ENCODE measurements around the gene MAD2L2. TPM values are rescaled to one million over a fixed set of nuclear protein-coding genes. Genes with fewer than 3 reads are reported as not detected.

The MAD2L2 gene
- total RNA-seq, 4 donors from 2014 or later: 10.0 to 50.3 (median 11.5) TPM

GRCh38 chr1:11703357-11704193 is 22.6 kb upstream of the MAD2L2 start:
- Histone ChIP-seq H3K4me3 (no peak overlapping the region), H3K4me1 (no peaks in the 10 kb centered on the region), H3K27me3 (no peaks in the 10 kb centered on the region), H3K9me3 (no peaks in the 10 kb centered on the region), H3K36me3 (no peaks in the 10 kb centered on the region), H3K27ac (no peak overlapping the region)
- TF ChIP-seq POLR2A (IDR thresholded peaks at IDR 0.05) (no peak), CTCF (IDR thresholded peaks at IDR 0.05) (no peak)
- DNase-seq: no peak

GRCh38 chr1:11701981-11702803 is 21.2 kb upstream of the MAD2L2 start:
- H3K27me3 ChIP-seq: no peaks in the 10 kb centered on the region
- TF ChIP-seq CTCF (IDR thresholded peaks at IDR 0.05): no peak
- TF ChIP-seq POLR2A (IDR thresholded peaks at IDR 0.05): no peak

GRCh38 chr1:11701551-11701961 is 20.6 kb upstream of the MAD2L2 start:
- Histone ChIP-seq H3K36me3 (no peaks in the 10 kb centered on the region), H3K27me3 (no peaks in the 10 kb centered on the region), H3K27ac (no peak overlapping the region), H3K4me3 (no peak overlapping the region), H3K9me3 (no peaks in the 10 kb centered on the region), H3K4me1 (no peaks in the 10 kb centered on the region)
- TF ChIP-seq CTCF (IDR thresholded peaks at IDR 0.05) (no peak), POLR2A (IDR thresholded peaks at IDR 0.05) (no peak)
- no peak for DNase-seq

More at GRCh38 chr1:11701981-11702803, 21.2 kb upstream of the MAD2L2 start:
- H3K27ac ChIP-seq: no peak overlapping the region
- DNase-seq: no peak
- no peaks in the 10 kb centered on the region for H3K4me1 ChIP-seq
- no peak overlapping the region for H3K4me3 ChIP-seq
- no peaks in the 10 kb centered on the region for H3K36me3 ChIP-seq
- no peaks in the 10 kb centered on the region for H3K9me3 ChIP-seq

- no peak overlapping the region for H3K4me3 ChIP-seq
- H3K36me3 ChIP-seq: no peaks in the 10 kb centered on the region
- no peaks in the 10 kb centered on the region for H3K4me1 ChIP-seq
- H3K27ac ChIP-seq: no peak overlapping the region
- no peak for DNase-seq
- no peaks in the 10 kb centered on the region for H3K27me3 ChIP-seq
- TF ChIP-seq CTCF (IDR thresholded peaks at IDR 0.05) (no peak), POLR2A (IDR thresholded peaks at IDR 0.05) (no peak)
- no peaks in the 10 kb centered on the region for H3K9me3 ChIP-seq
These were observed 19.9 kb upstream of the MAD2L2 start for GRCh38 chr1:11700601-11701467.

GRCh38 chr1:11697893-11698210 is 16.9 kb upstream of the MAD2L2 start:
- H3K27ac ChIP-seq: no peak overlapping the region
- H3K9me3 ChIP-seq: no peaks in the 10 kb centered on the region
- H3K4me3 ChIP-seq: no peak overlapping the region
- H3K36me3 ChIP-seq: no peaks in the 10 kb centered on the region
- H3K27me3 ChIP-seq: no peaks in the 10 kb centered on the region
- no peak for DNase-seq
- TF ChIP-seq CTCF (IDR thresholded peaks at IDR 0.05) (no peak), POLR2A (IDR thresholded peaks at IDR 0.05) (no peak)
- peaks cover 0 to 2% (median 0%) of the 10 kb centered on the region in 4 donors for H3K4me1 ChIP-seq
